ENCODE data around the gene TBX4. TPM values are rescaled to one million over a fixed set of nuclear protein-coding genes. Genes with fewer than 3 reads are reported as not detected.

The TBX4 gene
- total and polyA plus RNA-seq, 2 of the 13 experiments (the other 11 are each of a cell fraction or from before 2014, with no cell fraction given) = 0.11 to 1.1 TPM

- TF ChIP-seq HDAC6 (IDR thresholded peaks at IDR 0.05; ENCODE audit: low read depth, low read length) (no peak), GLMP (CRISPR knock-in tag; IDR thresholded peaks at IDR 0.05; ENCODE audit: borderline replicate concordance) (no peak), ZNF609 (CRISPR knock-in tag; IDR thresholded peaks at IDR 0.05; ENCODE audit: borderline replicate concordance) (no peak), ZNF142 (CRISPR knock-in tag; IDR thresholded peaks at IDR 0.05) (no peak), ZNF7 (CRISPR knock-in tag; IDR thresholded peaks at IDR 0.05) (no peak), ZNF318 (CRISPR knock-in tag; IDR thresholded peaks at IDR 0.05) (peak; percentile 39; the same call in 1 of the 2 replicates), KDM3A (CRISPR knock-in tag; IDR thresholded peaks at IDR 0.05; ENCODE audit: low read depth) (no peak), BORCS8-MEF2B (CRISPR knock-in tag; IDR thresholded peaks at IDR 0.05) (0 out of 2 replicates have a peak, but pooled peaks have one; percentile 25)
Observed at GRCh38 chr17:61462719-61463315, 10.6 kb downstream of the TBX4 start (continued).

Data from HepG2 (cell line).